Measurements from ENCODE around the gene TUT4. TPM values are rescaled to one million over a fixed set of nuclear protein-coding genes. Genes with fewer than 3 reads are reported as not detected.

Gene TUT4
- total RNA-seq, 1 experiment from 2014 or later = 67.4 TPM

DNA sequence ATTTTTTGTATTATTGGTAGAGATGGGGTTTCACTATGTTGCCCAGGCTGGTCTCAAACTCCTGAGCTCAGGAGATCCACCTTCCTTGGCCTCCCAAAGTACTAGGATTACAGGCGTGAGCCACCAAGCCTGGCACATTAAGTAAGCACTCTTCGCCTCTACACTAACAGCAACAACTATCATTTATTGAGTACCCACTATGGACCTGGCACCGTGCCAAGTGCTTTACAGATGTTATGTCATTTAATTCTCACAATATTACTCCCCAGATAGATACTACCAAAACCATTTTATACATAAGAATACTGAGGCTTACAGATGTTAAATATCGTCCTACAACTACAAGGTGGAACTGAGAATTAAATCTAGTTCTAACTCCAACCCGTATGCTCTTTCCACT, 50.1 kb downstream of the TUT4 start:
- H3K4me3 ChIP-seq (ENCODE audit: low read depth in 2 of 2, low read length in 2 of 2) = no peak overlapping the region
- CTCF ChIA-PET = no interaction called here
- DNase-seq (ENCODE audit: low read depth, low spot score) = no peak

DNA sequence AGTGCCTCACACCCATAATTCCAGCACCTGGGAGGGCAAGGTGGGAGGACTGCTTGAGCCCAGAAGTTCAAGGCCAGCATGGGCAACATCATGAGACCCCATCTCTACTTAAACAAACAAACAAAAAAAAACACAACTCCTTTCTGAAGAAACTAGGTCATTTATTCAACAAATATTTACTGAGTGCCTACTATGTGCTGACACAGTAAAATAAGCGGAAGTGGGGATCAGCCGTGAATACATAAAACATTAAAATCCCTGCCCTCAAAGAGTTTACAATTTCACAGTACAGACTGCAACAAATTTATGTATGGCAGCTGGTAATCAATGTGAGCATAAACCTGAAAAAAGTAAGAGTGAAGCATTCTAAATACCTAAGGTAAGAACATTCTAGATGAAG, 65.3 kb downstream of the TUT4 start:
- ChIA-PET CTCF (no interaction called here), POLR2A (no interaction called here)
- intact Hi-C loops (cut with micrococcal nuclease; ENCODE audit: unreplicated experiment) = no loop called here
- Histone ChIP-seq H3K27ac (ENCODE audit: low read length) (no peak overlapping the region), H3K36me3 (ENCODE audit: control insufficient read depth, insufficient read depth, low read length) (0 out of 2 replicates have a peak, but pooled peaks cover 4% of the 10 kb centered on the region), H3K4me1 (ENCODE audit: control insufficient read depth, insufficient read depth, low read length) (no peaks in the 10 kb centered on the region), H3K27me3 (ENCODE audit: control insufficient read depth, insufficient read depth, low read length) (no peaks in the 10 kb centered on the region), H3K9me3 (ENCODE audit: control insufficient read depth, insufficient read depth, low read depth, low read length) (no peaks in the 10 kb centered on the region), H3K4me3 (ENCODE audit: low read depth in 2 of 2, low read length in 2 of 2) (no peak overlapping the region)
- ATAC-seq = no peak
- no peak for DNase-seq (ENCODE audit: low read depth, low spot score)
- in situ Hi-C loops (cut with HindIII; ENCODE audit: low pct_unique_long_range_greater_than_20kb, low sequenced_read_pairs) = no loop called here
- BruUV-seq (replicated peaks) = no TSS peak
- no peak for TF ChIP-seq POLR2AphosphoS5 (IDR thresholded peaks at IDR 0.05; ENCODE audit: low read depth, low read length)
- TF ChIP-seq, protein P1, sequence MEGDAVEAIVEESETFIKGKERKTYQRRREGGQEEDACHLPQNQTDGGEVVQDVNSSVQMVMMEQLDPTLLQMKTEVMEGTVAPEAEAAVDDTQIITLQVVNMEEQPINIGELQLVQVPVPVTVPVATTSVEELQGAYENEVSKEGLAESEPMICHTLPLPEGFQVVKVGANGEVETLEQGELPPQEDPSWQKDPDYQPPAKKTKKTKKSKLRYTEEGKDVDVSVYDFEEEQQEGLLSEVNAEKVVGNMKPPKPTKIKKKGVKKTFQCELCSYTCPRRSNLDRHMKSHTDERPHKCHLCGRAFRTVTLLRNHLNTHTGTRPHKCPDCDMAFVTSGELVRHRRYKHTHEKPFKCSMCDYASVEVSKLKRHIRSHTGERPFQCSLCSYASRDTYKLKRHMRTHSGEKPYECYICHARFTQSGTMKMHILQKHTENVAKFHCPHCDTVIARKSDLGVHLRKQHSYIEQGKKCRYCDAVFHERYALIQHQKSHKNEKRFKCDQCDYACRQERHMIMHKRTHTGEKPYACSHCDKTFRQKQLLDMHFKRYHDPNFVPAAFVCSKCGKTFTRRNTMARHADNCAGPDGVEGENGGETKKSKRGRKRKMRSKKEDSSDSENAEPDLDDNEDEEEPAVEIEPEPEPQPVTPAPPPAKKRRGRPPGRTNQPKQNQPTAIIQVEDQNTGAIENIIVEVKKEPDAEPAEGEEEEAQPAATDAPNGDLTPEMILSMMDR (IDR thresholded peaks at IDR 0.05) = no peak
- no peak for TF ChIP-seq TCF7L2 (IDR thresholded peaks at IDR 0.05; ENCODE audit: low read depth, low read length)
- TF ChIP-seq, protein P2, sequence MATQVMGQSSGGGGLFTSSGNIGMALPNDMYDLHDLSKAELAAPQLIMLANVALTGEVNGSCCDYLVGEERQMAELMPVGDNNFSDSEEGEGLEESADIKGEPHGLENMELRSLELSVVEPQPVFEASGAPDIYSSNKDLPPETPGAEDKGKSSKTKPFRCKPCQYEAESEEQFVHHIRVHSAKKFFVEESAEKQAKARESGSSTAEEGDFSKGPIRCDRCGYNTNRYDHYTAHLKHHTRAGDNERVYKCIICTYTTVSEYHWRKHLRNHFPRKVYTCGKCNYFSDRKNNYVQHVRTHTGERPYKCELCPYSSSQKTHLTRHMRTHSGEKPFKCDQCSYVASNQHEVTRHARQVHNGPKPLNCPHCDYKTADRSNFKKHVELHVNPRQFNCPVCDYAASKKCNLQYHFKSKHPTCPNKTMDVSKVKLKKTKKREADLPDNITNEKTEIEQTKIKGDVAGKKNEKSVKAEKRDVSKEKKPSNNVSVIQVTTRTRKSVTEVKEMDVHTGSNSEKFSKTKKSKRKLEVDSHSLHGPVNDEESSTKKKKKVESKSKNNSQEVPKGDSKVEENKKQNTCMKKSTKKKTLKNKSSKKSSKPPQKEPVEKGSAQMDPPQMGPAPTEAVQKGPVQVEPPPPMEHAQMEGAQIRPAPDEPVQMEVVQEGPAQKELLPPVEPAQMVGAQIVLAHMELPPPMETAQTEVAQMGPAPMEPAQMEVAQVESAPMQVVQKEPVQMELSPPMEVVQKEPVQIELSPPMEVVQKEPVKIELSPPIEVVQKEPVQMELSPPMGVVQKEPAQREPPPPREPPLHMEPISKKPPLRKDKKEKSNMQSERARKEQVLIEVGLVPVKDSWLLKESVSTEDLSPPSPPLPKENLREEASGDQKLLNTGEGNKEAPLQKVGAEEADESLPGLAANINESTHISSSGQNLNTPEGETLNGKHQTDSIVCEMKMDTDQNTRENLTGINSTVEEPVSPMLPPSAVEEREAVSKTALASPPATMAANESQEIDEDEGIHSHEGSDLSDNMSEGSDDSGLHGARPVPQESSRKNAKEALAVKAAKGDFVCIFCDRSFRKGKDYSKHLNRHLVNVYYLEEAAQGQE (IDR thresholded peaks at IDR 0.05; ENCODE audit: insufficient read depth in 1 of 2, low read depth in 2 of 2, low read length in 1 of 2) = no peak
- no peak for TF ChIP-seq SIN3A (IDR thresholded peaks at IDR 0.05; ENCODE audit: borderline replicate concordance, insufficient read depth, low read depth, low read length)

More for the DNA sequence above, 50.1 kb downstream of the TUT4 start:
- BruUV-seq (replicated peaks) = no TSS peak
- Histone ChIP-seq H3K9me3 (ENCODE audit: control insufficient read depth, insufficient read depth, low read depth, low read length) (no peaks in the 10 kb centered on the region), H3K4me1 (ENCODE audit: control insufficient read depth, insufficient read depth, low read length) (no peaks in the 10 kb centered on the region), H3K27me3 (ENCODE audit: control insufficient read depth, insufficient read depth, low read length) (no peaks in the 10 kb centered on the region), H3K27ac (ENCODE audit: low read length) (no peak overlapping the region), H3K36me3 (ENCODE audit: control insufficient read depth, insufficient read depth, low read length) (no peaks in the 10 kb centered on the region)
- TF ChIP-seq, protein P2 (IDR thresholded peaks at IDR 0.05; ENCODE audit: insufficient read depth in 1 of 2, low read depth in 2 of 2, low read length in 1 of 2) = no peak
- TF ChIP-seq POLR2AphosphoS5 (IDR thresholded peaks at IDR 0.05; ENCODE audit: low read depth, low read length) (no peak), TCF7L2 (IDR thresholded peaks at IDR 0.05; ENCODE audit: low read depth, low read length) (no peak), SIN3A (IDR thresholded peaks at IDR 0.05; ENCODE audit: borderline replicate concordance, insufficient read depth, low read depth, low read length) (no peak)
- TF ChIP-seq, protein P1 (IDR thresholded peaks at IDR 0.05) = no peak
- in situ Hi-C loops (cut with HindIII; ENCODE audit: low pct_unique_long_range_greater_than_20kb, low sequenced_read_pairs) = no loop called here
- intact Hi-C loops (cut with micrococcal nuclease; ENCODE audit: unreplicated experiment) = no loop called here
- ATAC-seq = no peak
- POLR2A ChIA-PET = no interaction called here

Measured in Panc1 (cell line).